Amniotic epithelial cell (primary cell): ENCODE results near the gene SELENBP1.

ENCODE experiments used
- DNase-seq: peaks from one replicate; pipeline ENCODE4 v3.0.0-alpha.2; 2010; ENCODE audit warnings: low read depth

SELENBP1 gene

GRCh38 chr1:151343587-151343986 lies 28.9 kb downstream of the SELENBP1 start:
- no peak for DNase-seq

- no peak for DNase-seq
Observed at GRCh38 chr1:151342569-151342968, 29.9 kb downstream of the SELENBP1 start.

DNA sequence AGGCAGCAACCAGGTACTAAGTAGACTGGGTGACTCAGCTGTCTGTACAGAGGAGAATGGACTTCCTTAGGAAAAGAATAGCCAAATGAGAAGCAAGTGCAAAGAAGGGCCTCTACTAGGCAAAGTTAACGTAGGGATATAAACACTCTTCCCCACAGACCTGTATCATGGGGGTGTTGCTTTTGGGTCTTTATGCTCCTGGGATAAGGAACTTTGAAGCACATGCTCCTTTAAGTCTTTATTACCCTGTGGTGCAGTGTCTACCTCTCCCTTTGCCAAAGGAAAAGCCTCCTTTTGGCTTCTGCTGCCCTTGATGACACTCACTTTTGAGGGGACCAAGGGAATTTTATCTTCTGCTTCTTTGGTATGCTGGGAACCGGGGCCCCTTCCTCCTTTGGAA lies 30.5 kb downstream of the SELENBP1 start:
- no peak for DNase-seq

DNA sequence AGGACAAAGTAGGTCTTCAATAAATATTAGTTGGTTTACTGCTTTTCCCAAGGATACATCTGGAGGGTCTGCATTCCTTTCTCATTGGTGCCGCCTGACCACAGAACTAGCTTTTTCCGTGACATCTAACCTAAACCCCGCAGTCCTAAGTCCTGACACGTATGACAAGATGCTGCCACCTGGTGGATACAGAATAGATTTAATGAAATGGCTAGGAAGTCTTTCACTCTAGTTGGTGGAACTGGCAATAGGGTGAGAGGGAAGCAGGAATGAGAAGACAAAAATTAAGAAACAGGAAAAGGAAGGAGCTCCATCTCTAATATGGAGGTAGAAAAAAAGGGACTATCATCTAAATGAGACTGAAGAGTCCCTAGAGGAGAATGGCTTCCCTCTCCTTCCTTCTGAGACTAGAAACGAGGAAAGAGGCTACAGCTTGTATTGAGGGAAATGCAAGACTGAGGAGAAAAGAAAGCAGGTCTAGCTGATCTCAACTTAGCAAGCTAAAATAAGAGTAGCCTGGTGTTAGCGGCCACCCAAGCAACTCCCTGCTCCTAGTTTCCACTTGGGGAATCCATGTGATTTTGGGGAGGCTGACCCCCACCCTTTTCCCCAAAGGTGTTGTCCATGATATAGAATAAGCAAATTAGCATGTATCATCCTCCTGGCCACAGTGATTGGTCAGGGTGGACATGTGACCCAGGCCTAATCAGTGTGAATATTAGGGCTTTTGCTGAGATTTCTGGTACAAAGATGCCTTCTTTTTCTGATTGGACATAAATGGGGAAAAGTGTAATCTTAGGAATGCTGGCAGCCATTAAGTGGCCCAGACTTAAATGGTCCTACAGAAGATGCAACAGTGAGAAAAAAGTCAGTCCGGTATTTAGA lies 31.4 kb downstream of the SELENBP1 start:
- peak; percentile 74 for DNase-seq

DNA sequence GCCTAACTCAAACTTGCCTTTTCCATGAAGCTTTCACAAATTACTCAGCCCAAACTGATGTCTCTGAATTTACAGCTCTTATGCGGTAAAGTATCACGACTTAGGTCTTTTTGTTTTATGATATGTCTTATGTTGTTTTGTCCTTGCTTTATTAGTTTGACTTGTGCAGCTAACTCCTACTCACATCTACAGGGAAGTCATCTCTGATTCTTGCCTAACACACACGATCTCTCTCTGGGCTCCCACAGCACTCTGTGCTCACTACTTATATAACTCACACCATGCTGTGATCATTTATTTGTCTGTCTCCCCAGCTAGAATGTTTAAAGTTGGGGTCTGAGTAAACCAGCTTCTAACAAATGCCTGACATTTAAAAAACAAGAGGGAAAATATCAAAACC lies 35.9 kb downstream of the SELENBP1 start:
- no peak for DNase-seq

- no peak for DNase-seq
Observed at GRCh38 chr1:151334822-151335221, 37.7 kb downstream of the SELENBP1 start.

DNA sequence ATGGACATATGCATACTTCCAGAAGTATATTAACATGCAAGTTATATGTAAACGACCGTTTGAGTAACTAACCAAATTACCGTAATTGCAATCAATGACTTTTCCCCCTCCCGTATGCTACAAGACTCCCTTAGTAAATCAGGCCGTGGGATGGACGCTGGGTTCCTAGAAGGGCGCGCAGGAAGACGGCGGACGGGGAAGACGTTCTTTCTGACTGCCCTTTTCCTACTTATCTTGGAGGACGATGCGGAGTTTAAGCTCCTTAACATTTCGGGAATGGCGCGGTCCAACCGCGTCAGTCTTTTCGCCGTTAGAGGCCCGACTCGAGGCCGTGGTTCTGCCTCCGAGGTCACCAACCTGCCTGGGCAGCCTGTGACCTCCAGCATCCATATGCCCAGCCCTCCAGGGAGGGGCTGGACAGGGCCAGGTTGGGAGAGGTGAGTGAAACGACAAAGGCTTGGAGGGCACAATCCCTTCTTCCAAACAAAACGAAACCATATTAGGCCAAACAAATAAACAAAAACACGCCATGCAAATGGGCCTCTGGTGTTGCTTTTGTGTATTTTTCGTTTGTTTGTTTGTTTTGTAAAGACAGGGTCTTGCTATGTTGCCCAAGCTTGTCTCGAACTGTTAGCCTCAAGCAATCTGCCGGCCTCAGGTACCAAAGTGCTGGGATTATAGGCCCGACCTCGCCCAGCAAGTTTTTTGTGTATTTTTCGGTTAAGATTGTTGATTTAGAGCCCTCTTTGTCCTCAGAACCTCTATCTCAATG lies 44.4 kb downstream of the SELENBP1 start:
- DNase-seq: no peak

DNA sequence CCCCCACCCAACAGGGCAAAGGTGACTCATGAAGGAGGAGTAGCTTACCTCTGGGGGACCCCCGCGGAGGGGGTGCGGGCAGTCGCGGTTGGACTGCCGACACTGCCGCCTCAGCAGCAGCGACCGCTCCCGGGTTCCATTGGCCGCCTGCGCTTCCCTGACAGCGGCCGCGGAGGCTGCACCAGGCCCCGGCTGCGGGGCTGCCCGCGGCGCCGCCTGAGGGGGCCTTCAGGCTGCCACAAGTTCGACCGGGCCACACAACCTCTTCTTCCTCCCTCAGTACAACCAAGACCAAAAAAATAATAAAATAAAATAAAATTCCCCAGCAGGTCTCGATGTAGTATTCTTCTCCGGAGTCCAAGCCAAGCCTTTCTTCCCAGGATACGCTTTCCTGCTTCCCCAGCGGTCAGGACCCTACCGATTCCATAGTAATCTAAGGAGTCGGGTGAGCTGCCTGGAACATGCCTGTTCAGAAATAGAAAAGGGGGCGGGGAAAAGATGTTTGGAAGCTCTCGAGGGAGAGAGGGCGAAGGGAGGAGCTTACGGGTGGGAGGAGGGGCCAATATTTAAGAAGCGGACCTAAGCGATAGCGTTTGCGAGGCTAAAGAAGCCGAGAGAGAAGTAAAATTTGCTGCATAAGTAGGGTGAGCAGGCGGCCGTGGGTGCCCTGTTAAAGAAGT lies 45.1 kb downstream of the SELENBP1 start, which contains the start of gene PI4KB:
Gene PI4KB, minus strand, starts transcription at position 194 of the 680 bp plus-strand sequence. CDS start 10,935 bp downstream, outside the sequence.
- DNase-seq: peak; percentile 97

DNA sequence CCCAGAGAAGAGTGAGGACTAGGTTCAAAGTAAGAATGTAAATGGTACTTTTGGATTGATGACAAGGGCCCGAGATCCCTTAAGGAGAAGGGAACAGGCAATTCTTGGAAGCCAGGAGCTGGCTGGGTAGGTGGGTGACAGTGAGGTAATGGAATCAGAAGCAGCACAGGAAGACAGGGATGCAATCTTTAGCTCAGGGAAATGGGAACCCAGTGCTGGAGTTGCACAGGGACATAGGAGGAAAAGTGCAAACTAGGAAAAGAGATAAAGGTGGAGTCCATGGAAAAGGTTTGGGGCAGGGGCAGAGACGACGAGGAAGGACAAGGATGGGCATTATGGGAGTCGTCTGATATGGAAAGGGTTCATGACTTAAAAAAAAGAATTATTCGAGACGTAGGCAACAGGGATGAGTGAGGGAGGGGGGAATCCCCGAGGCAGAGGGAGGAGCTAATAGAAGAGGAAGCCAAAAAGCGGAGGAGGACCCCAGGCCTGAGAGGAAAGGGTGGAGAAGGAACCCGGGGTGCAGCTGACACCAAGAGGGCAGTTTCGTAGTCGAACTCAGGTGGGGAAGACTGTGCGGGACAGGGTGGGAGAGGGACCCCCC lies 45.8 kb downstream of the SELENBP1 start:
- no peak for DNase-seq

DNA sequence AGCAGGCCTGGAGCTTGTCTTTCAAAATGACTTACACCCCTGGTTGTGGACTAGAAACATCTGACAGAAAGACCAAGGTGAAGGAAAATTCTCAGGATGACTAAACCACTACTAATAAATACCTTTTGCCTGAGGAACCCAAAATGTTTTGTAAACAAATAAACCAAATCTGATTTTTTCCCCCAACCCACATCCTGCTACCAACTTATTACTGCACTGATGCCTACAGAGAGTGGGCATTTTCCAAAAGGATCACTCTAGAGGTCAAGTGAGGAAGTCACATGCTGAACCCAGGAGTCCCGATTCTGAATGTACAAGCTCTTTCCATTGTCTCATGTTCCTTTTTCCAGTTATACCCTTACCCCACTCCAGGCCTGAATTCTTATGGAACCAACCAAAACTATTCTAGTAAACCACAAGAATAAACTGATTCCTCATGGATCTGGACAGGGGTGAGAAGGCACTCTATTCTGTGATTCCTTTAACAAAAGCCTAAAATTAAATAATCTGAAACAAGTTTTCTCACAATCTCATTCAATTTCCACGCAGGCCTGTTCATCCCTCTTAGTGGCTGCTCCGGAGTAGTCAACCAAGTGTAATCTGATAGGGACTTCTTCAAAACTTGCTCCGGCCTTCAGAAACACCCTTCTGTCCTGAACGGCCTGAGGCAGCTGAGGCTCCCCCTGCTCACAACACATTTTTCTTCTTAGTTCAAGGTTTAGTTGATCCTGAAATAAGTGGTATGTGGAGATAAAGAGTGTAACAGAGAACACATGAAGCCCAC lies 46.7 kb downstream of the SELENBP1 start:
- DNase-seq: no peak

DNA sequence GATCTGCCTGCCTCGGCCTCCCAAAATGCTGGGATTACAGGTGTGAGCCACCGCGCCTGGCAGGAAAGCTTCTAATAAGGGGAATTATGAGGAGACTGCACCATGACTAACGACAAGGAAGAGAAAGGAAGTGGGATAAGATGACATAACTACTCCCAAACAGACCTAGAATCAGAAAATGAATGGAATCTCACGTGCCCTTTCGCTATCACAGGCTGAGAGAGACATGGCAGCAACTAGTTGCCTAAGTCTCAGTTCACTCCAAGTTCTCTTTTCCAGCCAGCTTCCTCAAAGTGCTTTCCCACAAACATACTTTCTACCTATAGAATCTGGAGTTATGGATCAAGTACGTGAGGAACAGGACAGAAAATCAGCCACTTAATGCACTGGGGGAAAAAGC lies 47.3 kb downstream of the SELENBP1 start:
- peak; percentile 53 for DNase-seq

DNA sequence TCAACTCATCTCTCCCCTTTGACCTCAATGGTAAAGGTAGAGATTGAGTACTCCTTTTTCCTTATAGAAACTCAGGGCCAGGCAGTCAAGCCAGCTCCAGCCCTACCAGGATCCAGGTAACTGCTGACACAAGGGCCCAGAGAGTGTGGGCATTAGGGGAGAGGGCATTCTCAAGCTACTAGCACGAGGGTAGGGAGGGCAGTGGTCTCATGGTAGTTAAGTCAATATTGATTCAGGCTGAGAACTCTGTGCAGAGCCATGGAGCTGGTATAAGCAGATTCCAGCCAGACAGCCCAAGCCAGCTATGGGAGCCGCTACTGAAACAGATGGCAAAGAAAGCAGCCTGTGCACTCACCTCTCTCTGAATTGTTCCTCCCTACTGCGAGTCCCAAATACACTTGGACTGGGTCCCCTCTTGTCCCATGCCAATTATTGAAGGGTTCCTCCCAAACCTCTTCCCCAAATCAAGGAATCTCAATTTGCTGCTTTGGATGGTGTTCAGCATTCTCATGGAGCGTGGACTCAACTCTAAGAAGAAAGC lies 48.0 kb downstream of the SELENBP1 start:
- DNase-seq: no peak

DNA sequence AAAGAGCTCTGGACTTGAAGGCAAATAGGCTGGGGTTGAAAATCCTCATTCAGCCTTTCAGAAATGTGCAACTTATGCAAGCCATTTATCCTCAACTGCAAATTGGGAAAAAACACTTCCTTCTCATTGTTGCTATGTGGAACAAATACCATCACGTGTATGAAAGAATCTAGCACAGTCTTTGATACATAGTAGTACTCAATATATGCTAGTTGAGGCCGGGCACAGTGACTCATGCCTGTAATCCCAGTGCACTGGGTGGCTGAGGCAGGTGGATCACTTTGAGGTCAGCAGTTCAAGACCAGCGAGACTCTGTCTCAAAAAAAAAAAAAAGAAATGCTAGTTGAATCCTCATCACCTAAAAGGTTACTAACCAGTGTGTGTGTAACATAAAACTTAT lies 53.5 kb downstream of the SELENBP1 start:
- DNase-seq: no peak

GRCh38 chr1:151315565-151316235 lies 56.8 kb downstream of the SELENBP1 start:
- no peak for DNase-seq
